Heart right ventricle (tissue), 16 donors: ENCODE results near the gene AHNAK2. TPM values are rescaled to one million over a fixed set of nuclear protein-coding genes. Genes with fewer than 3 reads are reported as not detected.
"Not testable (repeated sequence)": the region's sequence is repeated elsewhere in the genome, so short reads cannot be mapped to it uniquely, and the experiment has no call there.

Experiments used
- ATAC-seq, 8 donors: fragments of 200-7000 bp; cut with Tn5 transposase; one replicate each; pipeline ENCODE4 v1.9.1; 2020; ENCODE audit warnings: mild to moderate bottlenecking in 8 of 8, moderate library complexity in 8 of 8, moderate number of reproducible peaks in 1 of 8
- DNase-seq, 2 donors: peaks; one replicate each; pipeline ENCODE4 v3.0.0-alpha.2; 2020
- H3K27ac ChIP-seq, 10 donors: fragments of 200-600 bp; sonication (generic) in 2 of 10; one replicate each; pipeline versions ENCODE4 v1.5.0 to v1.8.0; 2020 to 2022; ENCODE audit warnings: mild to moderate bottlenecking in 3 of 10
- H3K27me3 ChIP-seq, 7 donors: fragments of 200-600 bp; one replicate each; pipeline ENCODE4 v1.8.0; 2021 to 2022; ENCODE audit warnings: mild to moderate bottlenecking in 2 of 7
- H3K36me3 ChIP-seq, 9 donors: fragments of 200-600 bp; sonication (generic) in 1 of 9; one replicate each; pipeline versions ENCODE4 v1.5.0 to v1.8.0; 2020 to 2022; ENCODE audit warnings: mild to moderate bottlenecking in 2 of 9
- H3K4me1 ChIP-seq, 9 donors: fragments of 200-600 bp; sonication (generic) in 1 of 9; one replicate each; pipeline versions ENCODE4 v1.5.0 to v1.8.0; 2020 to 2022; ENCODE audit warnings: mild to moderate bottlenecking in 4 of 9
- H3K4me3 ChIP-seq, 10 donors: fragments of 200-600 bp; sonication (generic) in 2 of 10; one replicate each; pipeline versions ENCODE4 v1.5.0 to v1.8.0; 2020 to 2022; ENCODE audit warnings: mild to moderate bottlenecking in 7 of 10, moderate library complexity in 2 of 10
- H3K9me3 ChIP-seq, 11 donors: fragments of 200-600 bp in 10 of 11; sonication (generic) in 2 of 11; one replicate each; pipeline versions ENCODE4 v1.5.0 to v1.8.0; 2013 to 2022; ENCODE audit warnings: mild to moderate bottlenecking in 2 of 11, control low read depth in 1 of 11, moderate library complexity in 1 of 11
- CTCF ChIP-seq, 9 donors: fragments of 200-600 bp; sonication (generic) in 2 of 9; IDR thresholded peaks; one replicate each; pipeline versions ENCODE4 v1.5.0 to v1.8.0; 2021 to 2022; ENCODE audit warnings: antibody characterized with exemption in 9 of 9, mild to moderate bottlenecking in 5 of 9, moderate library complexity in 1 of 9
- WGBS, 2 donors: extraction: QIAGEN DNeasy Blood & Tissue Kit; methylation state at CpG; one replicate each; pipeline ENCODE4 v1.1.7; 2013; ENCODE audit warnings: inconsistent platforms in 1 of 2; 5-methylcytosine and 5-hydroxymethylcytosine counted together
- intact Hi-C, 10 donors: fragments of 100-400 bp; cut with DNase I; formaldehyde crosslinking; loops; one replicate each; pipeline versions ENCODE4 v1.11.1 to v1.14.2; 2022
- polyA plus RNA-seq, 2 donors: library from polyadenylated mRNA; stranded (reverse); fragments of 200-250 nt; gene quantifications; one replicate each; pipeline ENCODE4 v1.2.3, GENCODE V29; 2013
- total RNA-seq, 10 donors: library from RNA; stranded (reverse); fragmentation: NEBNext Ultra II Directional in 3 of 10; extraction: Animal tissue kit (Norgen Biotek cat#: 25700) in 3 of 10; gene quantifications; one replicate each; pipeline versions ENCODE4 v1.2.1 to v1.2.4, GENCODE V29; 2021 to 2023
- donor health status: Arrhythmogenic right ventricular cardiomyopathy.
- donor health status: ischemic (EF 13 %, LVEDD 7.1; RV severe dilation, severe dysfunction).
- donor health status: healthy with polysubstance abuse.
- donor health status: DM: no; HTN: yes; CAD: no.
- donor health status: DM: no; HTN: no; CAD: no.
- donor health status: ischemic (EF 25% LVEDD 6.9; RV normal size, moderate dysfunction).
- donor health status: ischemic (EF 25% LVEDD 5.7; RV mildly dilated, moderate dysfunction).
- donor health status: healthy.
- donor health status: DM: yes; HTN: yes; CAD: no.
- donor health status: Ischemic cardiomyopathy.
- donor health status: ischemic (EF 35%, LVEDD 5.7; RV mildly dilated, moderate dysfunction).
- donor health status: nonischemic (EF 11% LVEDD 7.7; RV severe dilation, severe dysfunction).
- donor health status: DM: yes; HTN: yes; CAD: no.
- donor health status: PGD.
- donor health status: ischemic (EF 29% LVEDD 5.4; RV normal size, mild dysfunction).
- donor health status: nonischemic (EF 23%, LVEDD 6.1; RV moderate dilation, normal function).

AHNAK2 gene
- total and polyA plus RNA-seq, 12 donors: 1.1 to 29.5 (median 3.1) TPM

- 89 to 91% methylated on average over 13 of the region's 13 CpGs for WGBS, 2 donors
- Histone ChIP-seq H3K4me3 (no peak overlapping the region), H3K36me3 (peaks cover 0 to 12% (median 0%) of the 10 kb centered on the region in 9 donors), H3K4me1 (no peaks in the 10 kb centered on the region), H3K27me3 (peaks cover 0 to 11% (median 7%) of the 10 kb centered on the region in 7 donors), H3K27ac (no peak overlapping the region), H3K9me3 (no peaks in the 10 kb centered on the region)
- TF ChIP-seq CTCF (IDR thresholded peaks at IDR 0.05): no peak
- DNase-seq (no peak), ATAC-seq (no peak)
- intact Hi-C loops: no loop called here
Observed at GRCh38 chr14:104953097-104953496, 25.1 kb downstream of the AHNAK2 start.

GRCh38 chr14:104951863-104952657 lies 26.1 kb downstream of the AHNAK2 start:
- H3K27me3 ChIP-seq, H3K27ac ChIP-seq, ATAC-seq, H3K4me3 ChIP-seq, H3K4me1 ChIP-seq, DNase-seq, intact Hi-C loops, H3K9me3 ChIP-seq: not testable (repeated sequence)
- H3K36me3 ChIP-seq: peaks cover 0 to 12% (median 0%) of the 10 kb centered on the region in 9 donors
- 84 to 90% methylated on average over 26 to 28 of the region's 28 CpGs for WGBS, 2 donors

- intact Hi-C loops, H3K27ac ChIP-seq, ATAC-seq, H3K4me3 ChIP-seq, H3K4me1 ChIP-seq, H3K27me3 ChIP-seq, DNase-seq, H3K9me3 ChIP-seq: not testable (repeated sequence)
- 85 to 92% methylated on average over 11 to 15 of the region's 15 CpGs for WGBS, 2 donors
- H3K36me3 ChIP-seq: peaks cover 0 to 12% (median 0%) of the 10 kb centered on the region in 9 donors
Observed at GRCh38 chr14:104950701-104951100, 27.5 kb downstream of the AHNAK2 start.

- 89 to 93% methylated on average over 17 of the region's 17 CpGs for WGBS, 2 donors
- TF ChIP-seq CTCF (IDR thresholded peaks at IDR 0.05): no peak
- no peak overlapping the region for H3K4me3 ChIP-seq
- ATAC-seq (no peak), DNase-seq (no peak)
- intact Hi-C loops: no loop called here
- H3K27ac ChIP-seq: no peak overlapping the region
- peaks cover 0 to 7% (median 0%) of the 10 kb centered on the region in 9 donors for H3K36me3 ChIP-seq
- no peaks in the 10 kb centered on the region for H3K4me1 ChIP-seq
- H3K9me3 ChIP-seq: no peaks in the 10 kb centered on the region
- H3K27me3 ChIP-seq: no peaks in the 10 kb centered on the region
Observed at GRCh38 chr14:104950021-104950420, 28.2 kb downstream of the AHNAK2 start.

- H3K9me3 ChIP-seq, H3K27ac ChIP-seq, H3K4me3 ChIP-seq, DNase-seq, H3K4me1 ChIP-seq, ATAC-seq, H3K27me3 ChIP-seq, intact Hi-C loops, H3K36me3 ChIP-seq: not testable (repeated sequence)
- WGBS, 2 donors: 95 to 96% methylated on average over 21 to 24 of the region's 24 CpGs
Observed at GRCh38 chr14:104949406-104949955, 28.7 kb downstream of the AHNAK2 start.

GRCh38 chr14:104948736-104949031 lies 29.5 kb downstream of the AHNAK2 start:
- Histone ChIP-seq H3K9me3 (no peaks in the 10 kb centered on the region), H3K27me3 (no peaks in the 10 kb centered on the region), H3K4me1 (no peaks in the 10 kb centered on the region), H3K36me3 (peaks cover 0 to 4% (median 0%) of the 10 kb centered on the region in 9 donors), H3K27ac (no peak overlapping the region), H3K4me3 (no peak overlapping the region)
- intact Hi-C loops: no loop called here
- ATAC-seq (no peak), DNase-seq (peak in 1 of 2 donors; percentile 4)
- no peak for TF ChIP-seq CTCF (IDR thresholded peaks at IDR 0.05)
- WGBS, 2 donors: 96% methylated on average over 6 to 11 of the region's 11 CpGs

GRCh38 chr14:104947881-104948735 lies 30.1 kb downstream of the AHNAK2 start:
- ATAC-seq, H3K27me3 ChIP-seq, H3K4me1 ChIP-seq, H3K36me3 ChIP-seq, DNase-seq, H3K4me3 ChIP-seq, H3K9me3 ChIP-seq, H3K27ac ChIP-seq, intact Hi-C loops: not testable (repeated sequence)
- WGBS, 2 donors: 92 to 95% methylated on average over 35 of the region's 35 CpGs

- 93 to 95% methylated on average over 13 of the region's 13 CpGs for WGBS, 2 donors
- ATAC-seq, H3K9me3 ChIP-seq, H3K4me3 ChIP-seq, DNase-seq, H3K36me3 ChIP-seq, H3K27me3 ChIP-seq, H3K27ac ChIP-seq, intact Hi-C loops, H3K4me1 ChIP-seq: not testable (repeated sequence)
Observed at GRCh38 chr14:104947201-104947600, 31.0 kb downstream of the AHNAK2 start.
